Karpas-422 (cell line): ENCODE measurements around the gene IL1RAPL2. TPM values are rescaled to one million over a fixed set of nuclear protein-coding genes. Genes with fewer than 3 reads are reported as not detected.

ENCODE experiments used
- DNase-seq: peaks from one replicate; pipeline ENCODE4 v3.0.0-alpha.2; 2015
- H2AFZ ChIP-seq: fragments of 200-600 bp; sonication (generic); 2 replicates; pipeline ENCODE4 v1.6.1; 2014; ENCODE audit warnings: antibody characterized with exemption, low read length, mixed read lengths
- H3K27ac ChIP-seq: fragments of 200-600 bp; sonication (generic); 2 replicates; pipeline ENCODE4 v1.5.1; 2014; ENCODE audit warnings: mild to moderate bottlenecking, low read length, moderate library complexity
- H3K27me3 ChIP-seq: fragments of 200-600 bp; sonication (generic); 2 replicates; pipeline ENCODE4 v1.6.1; 2014; ENCODE audit warnings: low read length, mixed read lengths
- H3K36me3 ChIP-seq: fragments of 200-600 bp; sonication (generic); 2 replicates; pipeline ENCODE4 v1.6.1; 2014; ENCODE audit warnings: low read length, mixed read lengths; ENCODE audit not compliant: insufficient read depth
- H3K4me1 ChIP-seq: fragments of 200-600 bp; sonication (generic); 2 replicates; pipeline ENCODE4 v1.6.1; 2014; ENCODE audit warnings: mild to moderate bottlenecking, low read length, mixed read lengths
- H3K4me2 ChIP-seq: fragments of 200-600 bp; sonication (generic); 2 replicates; pipeline ENCODE4 v1.6.1; 2014; ENCODE audit warnings: low read length, low read depth, mild to moderate bottlenecking; ENCODE audit not compliant: poor library complexity, severe bottlenecking
- H3K4me3 ChIP-seq: fragments of 200-600 bp; sonication (generic); 2 replicates; pipeline ENCODE4 v1.5.1; 2014; ENCODE audit warnings: mild to moderate bottlenecking, antibody characterized with exemption, low read length, mixed read lengths
- H3K79me2 ChIP-seq: fragments of 200-600 bp; sonication (generic); 2 replicates; pipeline ENCODE4 v1.6.1; 2014; ENCODE audit warnings: mild to moderate bottlenecking, low read length, mixed read lengths
- H3K9ac ChIP-seq: fragments of 200-600 bp; sonication (generic); 2 replicates; pipeline ENCODE4 v1.6.0; 2014; ENCODE audit warnings: low read length
- H3K9me2 ChIP-seq: fragments of 200-600 bp; sonication (generic), shearing (Covaris generic); replicated peaks from 2 replicates; pipeline ENCODE4 v1.6.0; 2014; ENCODE audit warnings: mild to moderate bottlenecking, low read length, moderate library complexity; ENCODE audit not compliant: insufficient read depth
- H3K9me3 ChIP-seq: fragments of 300-700, 200-600 bp; sonication (generic); 2 replicates; pipeline ENCODE4 v1.6.1; 2014; ENCODE audit warnings: low read length, mixed read lengths
- H4K20me1 ChIP-seq: fragments of 200-600 bp; sonication (generic); 2 replicates; pipeline ENCODE4 v1.6.1; 2014; ENCODE audit warnings: mild to moderate bottlenecking, antibody characterized with exemption, low read length, low read depth; ENCODE audit not compliant: insufficient read depth
- total RNA-seq: library from RNA; depleted of rRNA; stranded (reverse); fragments of >200 nt; shearing (Covaris generic); gene quantifications from 2 replicates; pipeline ENCODE4 v1.2.3, GENCODE V29; 2014; ENCODE audit warnings: low replicate concordance

IL1RAPL2 gene
- total RNA-seq, 1 experiment from 2014 or later: not detected

DNA sequence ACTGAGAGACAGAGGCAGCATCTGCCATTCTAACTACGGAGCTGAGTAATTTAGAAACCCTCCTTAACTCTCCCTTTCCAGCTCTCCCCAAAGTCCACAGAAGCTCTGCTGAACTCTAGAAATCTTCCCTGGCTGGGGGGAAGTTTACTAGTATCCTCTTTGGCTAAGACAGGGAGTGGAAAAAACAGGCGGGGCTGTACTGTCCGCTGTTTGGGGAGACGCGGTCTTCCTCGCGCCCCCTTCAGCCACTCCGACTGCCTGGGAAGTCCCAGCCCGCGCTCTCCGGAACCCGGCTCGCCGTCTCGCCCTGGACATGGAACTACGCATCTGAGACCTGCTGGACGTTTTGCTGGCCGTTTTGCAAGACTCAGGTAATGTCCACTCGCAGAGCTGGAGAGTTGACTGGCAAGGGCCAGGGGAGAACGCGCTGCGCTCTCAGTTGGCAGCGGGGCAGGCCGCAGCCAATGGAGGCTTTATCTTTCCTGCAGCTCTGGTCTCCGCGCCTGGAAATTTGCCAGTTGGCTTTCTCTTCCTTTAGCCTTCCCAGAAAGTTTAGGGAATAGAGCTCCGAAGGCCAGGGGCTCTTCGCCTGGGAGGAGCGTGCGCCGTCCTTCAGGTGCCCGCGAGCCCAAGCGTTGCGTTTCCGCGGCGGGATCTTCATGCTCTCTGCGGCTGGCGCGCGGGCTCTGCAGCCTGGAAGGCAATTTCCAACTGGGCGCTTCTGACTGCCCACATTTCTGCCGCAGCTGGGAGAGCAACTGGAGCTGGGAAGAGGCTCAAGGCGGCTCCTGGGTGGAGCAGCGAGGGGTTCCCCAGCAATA, 892 bp downstream of the IL1RAPL2 start:
- H3K4me3 ChIP-seq: no peak overlapping the region
- H3K4me2 ChIP-seq: no peak overlapping the region
- H3K27me3 ChIP-seq: no peaks in the 10 kb centered on the region
- no peaks in the 10 kb centered on the region for H4K20me1 ChIP-seq
- no peaks in the 10 kb centered on the region for H3K9me2 ChIP-seq
- H3K79me2 ChIP-seq: no peaks in the 10 kb centered on the region
- H3K4me1 ChIP-seq: no peaks in the 10 kb centered on the region
- H3K27ac ChIP-seq: no peak overlapping the region
- peaks cover 3% of the 10 kb centered on the region; the same call in 1 of the 2 replicates for H3K9me3 ChIP-seq
- no peaks in the 10 kb centered on the region for H3K36me3 ChIP-seq
- H2AFZ ChIP-seq: no peak overlapping the region
- H3K9ac ChIP-seq: no peak overlapping the region
- DNase-seq: no peak

DNA sequence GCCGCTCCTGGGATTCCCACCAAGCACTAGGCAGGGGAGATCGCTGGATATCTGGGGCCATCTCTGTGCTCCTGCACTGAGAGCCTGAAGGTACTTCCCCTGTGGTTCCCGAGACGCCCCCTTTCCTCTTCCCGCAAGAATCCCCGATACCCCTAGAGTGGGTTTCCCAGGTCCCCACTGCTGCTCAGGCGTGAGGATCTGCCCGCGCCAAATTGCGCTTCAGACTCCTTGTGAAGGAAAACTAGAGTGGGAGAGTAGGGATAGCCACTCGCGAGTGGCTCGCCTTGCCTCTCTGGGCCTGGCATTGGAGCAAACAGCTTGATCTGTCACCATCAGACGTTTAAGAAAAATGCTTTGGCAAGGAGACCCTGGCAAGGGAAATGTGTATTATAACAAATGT, 1.5 kb downstream of the IL1RAPL2 start:
- H3K36me3 ChIP-seq: no peaks in the 10 kb centered on the region
- H3K4me2 ChIP-seq: no peak overlapping the region
- H3K9ac ChIP-seq: no peak overlapping the region
- H3K9me3 ChIP-seq: peaks cover 3% of the 10 kb centered on the region; the same call in 1 of the 2 replicates
- no peaks in the 10 kb centered on the region for H3K27me3 ChIP-seq
- no peak for DNase-seq
- no peaks in the 10 kb centered on the region for H4K20me1 ChIP-seq
- no peaks in the 10 kb centered on the region for H3K79me2 ChIP-seq
- H2AFZ ChIP-seq: no peak overlapping the region
- no peaks in the 10 kb centered on the region for H3K9me2 ChIP-seq
- H3K4me1 ChIP-seq: no peaks in the 10 kb centered on the region
- H3K27ac ChIP-seq: no peak overlapping the region
- H3K4me3 ChIP-seq: no peak overlapping the region

DNA sequence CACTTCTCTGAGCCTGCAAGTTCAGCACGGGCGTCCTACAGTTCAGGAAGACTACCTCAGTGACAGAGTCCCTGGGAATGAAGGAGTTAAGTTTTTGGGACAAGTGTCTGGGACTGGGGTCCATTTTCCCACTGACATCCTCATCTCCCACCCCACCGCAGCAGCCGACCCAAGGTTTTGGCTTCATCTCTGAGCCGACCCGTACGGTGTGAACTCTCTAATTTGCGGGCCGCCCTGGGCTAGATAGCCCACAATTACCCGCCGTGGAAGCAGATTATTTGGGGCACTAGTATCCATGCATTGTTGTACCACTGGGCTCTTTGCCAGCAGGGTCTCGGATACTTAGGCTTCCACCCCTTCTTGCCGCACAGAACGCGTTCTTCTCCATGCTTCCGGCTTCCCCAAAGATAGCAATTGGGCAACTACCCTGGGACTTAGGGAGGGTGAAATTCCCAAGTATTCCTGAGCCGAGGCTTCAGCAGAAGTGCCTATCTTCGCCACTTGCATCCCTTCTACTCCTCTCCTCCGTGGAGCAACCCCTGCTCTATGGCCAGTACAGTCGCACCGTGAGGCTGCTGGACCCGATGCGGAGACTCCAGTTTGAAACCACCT, 2.4 kb downstream of the IL1RAPL2 start:
- no peaks in the 10 kb centered on the region for H3K79me2 ChIP-seq
- H3K9me2 ChIP-seq: no peaks in the 10 kb centered on the region
- DNase-seq: no peak
- H3K36me3 ChIP-seq: no peaks in the 10 kb centered on the region
- no peak overlapping the region for H3K4me2 ChIP-seq
- H3K9ac ChIP-seq: no peak overlapping the region
- peaks cover 3% of the 10 kb centered on the region; the same call in 1 of the 2 replicates for H3K9me3 ChIP-seq
- no peaks in the 10 kb centered on the region for H3K4me1 ChIP-seq
- no peak overlapping the region for H3K4me3 ChIP-seq
- H3K27ac ChIP-seq: no peak overlapping the region
- H4K20me1 ChIP-seq: no peaks in the 10 kb centered on the region
- H2AFZ ChIP-seq: no peak overlapping the region
- H3K27me3 ChIP-seq: no peaks in the 10 kb centered on the region

DNA sequence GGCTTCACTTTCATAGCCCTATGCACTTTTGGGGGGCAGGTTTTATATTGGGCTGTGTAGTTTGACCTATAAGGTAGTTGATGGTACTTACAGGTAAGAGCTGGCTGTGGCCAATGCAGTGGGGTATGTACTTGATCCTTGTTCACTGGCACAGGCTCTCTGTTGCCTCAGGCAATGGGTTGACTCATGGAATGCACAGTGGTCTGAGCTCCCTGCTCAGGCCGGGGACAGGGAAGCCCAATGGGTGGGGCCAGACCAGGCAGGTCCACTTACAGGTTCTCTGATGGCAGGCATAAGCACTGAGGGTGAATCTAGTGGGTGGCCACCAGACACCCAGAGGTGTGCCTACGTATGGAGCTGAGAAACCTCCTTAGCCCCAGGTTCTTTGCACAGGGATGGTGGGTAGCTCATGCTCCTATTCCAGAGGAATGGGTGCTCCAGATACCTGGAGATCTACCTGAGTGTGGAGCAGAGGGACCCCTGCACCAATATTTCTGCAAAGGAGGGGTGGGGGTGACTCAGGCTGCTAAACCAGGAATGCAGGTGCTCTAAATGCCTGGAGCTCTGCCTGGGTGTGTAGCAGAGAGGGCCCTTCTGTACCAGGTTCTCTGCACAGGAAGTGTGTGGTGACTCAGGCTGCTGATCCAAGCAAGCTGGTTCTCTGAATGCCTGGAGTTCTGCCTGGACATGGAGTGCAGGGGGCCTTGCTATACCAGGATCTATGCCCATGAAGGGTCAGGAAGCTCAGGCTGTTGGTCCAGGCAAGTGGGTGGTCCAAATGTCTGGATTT, 52.3 kb downstream of the IL1RAPL2 start:
- DNase-seq: no peak
- no peaks in the 10 kb centered on the region for H3K27me3 ChIP-seq
- H3K36me3 ChIP-seq: no peaks in the 10 kb centered on the region
- H2AFZ ChIP-seq: no peak overlapping the region
- H3K9ac ChIP-seq: no peak overlapping the region
- no peaks in the 10 kb centered on the region for H3K9me2 ChIP-seq
- H4K20me1 ChIP-seq: no peaks in the 10 kb centered on the region
- H3K27ac ChIP-seq: no peak overlapping the region
- H3K4me3 ChIP-seq: no peak overlapping the region
- no peaks in the 10 kb centered on the region for H3K4me1 ChIP-seq
- no peaks in the 10 kb centered on the region for H3K79me2 ChIP-seq
- no peaks in the 10 kb centered on the region for H3K9me3 ChIP-seq
- no peak overlapping the region for H3K4me2 ChIP-seq

DNA sequence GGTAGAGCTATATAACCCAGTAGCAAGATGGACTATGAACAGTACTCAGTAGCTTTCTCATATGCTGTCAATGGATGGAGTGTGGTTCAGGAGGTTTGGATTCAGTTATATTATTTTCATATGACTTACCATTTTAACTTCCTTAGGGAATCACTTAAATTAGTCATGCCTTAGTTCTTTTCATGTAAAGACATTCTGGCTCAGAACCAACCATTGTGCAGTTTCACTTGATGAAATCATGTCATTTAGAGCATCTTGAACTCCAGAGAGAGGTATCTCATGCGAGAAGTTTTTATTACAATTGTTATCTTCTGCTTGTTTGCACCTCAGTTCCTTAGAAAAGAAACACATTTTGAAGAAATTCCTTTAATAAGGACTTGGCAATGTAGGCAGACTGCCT, 55.8 kb downstream of the IL1RAPL2 start:
- no peak overlapping the region for H3K4me3 ChIP-seq

DNA sequence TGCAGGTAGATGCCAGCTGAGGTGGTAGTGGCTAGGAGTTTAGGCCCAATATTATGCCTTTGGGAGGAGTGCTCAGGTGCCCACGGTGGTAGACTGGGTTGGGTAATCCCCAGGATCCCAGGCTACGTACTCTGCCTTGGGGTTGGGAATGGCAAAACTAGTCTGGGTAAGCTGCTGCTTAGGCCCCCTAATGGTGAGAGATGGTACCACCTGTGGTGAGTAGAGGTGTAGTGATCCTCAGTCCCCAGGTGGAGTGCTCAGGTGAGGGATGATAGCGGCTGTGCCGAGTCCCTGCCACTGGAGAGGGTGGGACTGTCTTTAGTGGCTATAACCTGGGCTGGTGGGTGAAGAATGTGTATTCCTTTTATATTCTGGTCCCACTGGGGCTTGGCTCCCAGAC, 75.2 kb downstream of the IL1RAPL2 start:
- H3K4me2 ChIP-seq: no peak overlapping the region
- H3K27me3 ChIP-seq: no peaks in the 10 kb centered on the region
- H3K36me3 ChIP-seq: no peaks in the 10 kb centered on the region
- no peak overlapping the region for H3K9ac ChIP-seq
- H2AFZ ChIP-seq: no peak overlapping the region
- no peak for DNase-seq
- H4K20me1 ChIP-seq: no peaks in the 10 kb centered on the region
- H3K9me2 ChIP-seq: no peaks in the 10 kb centered on the region; the same call in 1 of the 2 replicates
- H3K79me2 ChIP-seq: no peaks in the 10 kb centered on the region
- peaks cover 7% of the 10 kb centered on the region for H3K9me3 ChIP-seq
- H3K27ac ChIP-seq: no peak overlapping the region
- H3K4me1 ChIP-seq: no peaks in the 10 kb centered on the region
- no peak overlapping the region for H3K4me3 ChIP-seq

More for the DNA sequence above, 55.8 kb downstream of the IL1RAPL2 start:
- H3K4me2 ChIP-seq: no peak overlapping the region
- no peak for DNase-seq
- no peaks in the 10 kb centered on the region for H4K20me1 ChIP-seq
- no peaks in the 10 kb centered on the region for H3K79me2 ChIP-seq
- no peaks in the 10 kb centered on the region for H3K36me3 ChIP-seq
- H3K9me3 ChIP-seq: no peaks in the 10 kb centered on the region
- H2AFZ ChIP-seq: no peak overlapping the region
- H3K27ac ChIP-seq: no peak overlapping the region
- no peaks in the 10 kb centered on the region for H3K9me2 ChIP-seq
- no peak overlapping the region for H3K9ac ChIP-seq
- H3K4me1 ChIP-seq: no peaks in the 10 kb centered on the region
- no peaks in the 10 kb centered on the region for H3K27me3 ChIP-seq

DNA sequence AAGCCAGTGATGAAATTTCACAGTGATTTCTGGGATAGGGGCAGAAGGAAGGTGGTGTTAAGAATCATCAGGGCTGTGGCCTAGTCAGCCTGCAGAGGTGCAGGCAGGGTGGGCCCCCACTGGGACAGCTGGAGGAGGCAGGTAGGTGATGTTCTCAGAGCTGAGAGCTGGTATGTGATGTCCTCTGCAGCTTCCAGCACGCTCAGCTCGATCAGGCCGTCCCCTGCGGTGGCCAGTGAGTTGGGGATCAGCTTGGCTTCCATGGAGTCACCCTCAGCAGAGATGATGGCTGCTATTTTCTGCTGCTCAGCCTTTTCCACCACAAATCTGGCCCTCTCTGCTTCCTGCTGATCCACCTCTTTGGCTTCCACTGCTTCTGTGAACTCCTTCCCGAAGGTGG, 81.1 kb downstream of the IL1RAPL2 start:
- Histone ChIP-seq H3K4me2 (no peak overlapping the region), H2AFZ (no peak overlapping the region), H3K9me2 (no peaks in the 10 kb centered on the region), H3K27me3 (no peaks in the 10 kb centered on the region), H3K9me3 (no peaks in the 10 kb centered on the region), H3K4me1 (no peaks in the 10 kb centered on the region), H4K20me1 (no peaks in the 10 kb centered on the region), H3K79me2 (no peaks in the 10 kb centered on the region), H3K36me3 (no peaks in the 10 kb centered on the region), H3K4me3 (no peak overlapping the region), H3K27ac (no peak overlapping the region), H3K9ac (no peak overlapping the region)
- DNase-seq: no peak
